OCI-LY7 (cell line): ENCODE measurements around the gene SCRT2. TPM values are rescaled to one million over a fixed set of nuclear protein-coding genes. Genes with fewer than 3 reads are reported as not detected.

ENCODE experiments used
- BruUV-seq: library from RNA; stranded (reverse); fragments of 400-500 nt; replicated peaks from 2 replicates; lab custom pipeline; 2021; lab: Mats Ljungman, UMichigan
- CTCF ChIA-PET: fragments of 300-600 bp; sonication (Branson Sonifier 250); formaldehyde crosslinking; loops from one replicate; lab custom pipeline; 2022; ENCODE audit warnings: antibody characterized with exemption; ENCODE audit not compliant: unreplicated experiment; lab: Charles Lee
- POLR2A ChIA-PET: fragments of 300-600 bp; sonication (Branson Sonifier 250); formaldehyde crosslinking; loops from one replicate; lab custom pipeline; 2022; ENCODE audit warnings: antibody characterized with exemption; lab: Charles Lee
- DNase-seq: peaks from one replicate; pipeline ENCODE4 v3.0.0-alpha.2; 2015; ENCODE audit warnings: low spot score
- H2AFZ ChIP-seq: fragments of 200-600 bp; sonication (generic), shearing (Covaris generic); 2 replicates; pipeline ENCODE4 v1.6.1; 2014; ENCODE audit warnings: mild to moderate bottlenecking, antibody characterized with exemption, low read length, moderate library complexity
- H3K27ac ChIP-seq: fragments of 200-600 bp; sonication (generic); 2 replicates; pipeline ENCODE4 v1.5.1; 2014; ENCODE audit warnings: mixed run types, low read depth, mild to moderate bottlenecking, moderate library complexity, low read length, inconsistent platforms; ENCODE audit not compliant: poor library complexity, severe bottlenecking
- H3K36me3 ChIP-seq: fragments of 200-600 bp; sonication (generic); 2 replicates; pipeline ENCODE4 v1.6.1; 2014; ENCODE audit warnings: mild to moderate bottlenecking, antibody characterized with exemption, low read length, moderate library complexity, mixed read lengths; ENCODE audit not compliant: insufficient read depth
- H3K4me1 ChIP-seq: fragments of 200-600 bp; sonication (generic); 2 replicates; pipeline ENCODE4 v1.5.1; 2014; ENCODE audit warnings: mild to moderate bottlenecking, low read length; ENCODE audit not compliant: insufficient read depth, poor library complexity, severe bottlenecking
- H3K4me2 ChIP-seq: fragments of 200-600 bp; sonication (generic); 2 replicates; pipeline ENCODE4 v1.6.1; 2014; ENCODE audit warnings: mild to moderate bottlenecking, low read length
- H3K4me3 ChIP-seq: fragments of 200-600 bp; sonication (generic); 2 replicates; pipeline ENCODE4 v1.5.1; 2014; ENCODE audit warnings: mild to moderate bottlenecking, low read depth, low read length; ENCODE audit not compliant: poor library complexity, severe bottlenecking
- H3K79me2 ChIP-seq: fragments of 200-600 bp; sonication (generic); 2 replicates; pipeline ENCODE4 v1.6.1; 2016; ENCODE audit warnings: low read depth, mild to moderate bottlenecking, low read length, moderate library complexity, mixed read lengths; ENCODE audit not compliant: insufficient read depth
- H3K9me2 ChIP-seq: fragments of 200-600 bp; sonication (generic); 2 replicates; pipeline ENCODE4 v1.6.1; 2016; ENCODE audit warnings: mild to moderate bottlenecking, low read length, mixed read lengths; ENCODE audit not compliant: insufficient read depth
- H3K9me3 ChIP-seq: fragments of 200-600 bp; sonication (generic); 2 replicates; pipeline ENCODE4 v1.6.1; 2014; ENCODE audit warnings: mild to moderate bottlenecking, mixed run types, low read length, mixed read lengths
- H4K20me1 ChIP-seq: fragments of 200-600 bp; sonication (generic); 2 replicates; pipeline ENCODE4 v1.6.1; 2014; ENCODE audit warnings: mild to moderate bottlenecking, antibody characterized with exemption, low read length, moderate library complexity, mixed read lengths; ENCODE audit not compliant: insufficient read depth
- CTCF ChIP-seq: fragments of 200-600 bp; sonication (generic); conservative IDR thresholded peaks from 2 replicates; pipeline ENCODE4 v1.5.1; 2014; ENCODE audit warnings: mild to moderate bottlenecking, antibody characterized with exemption, low read length, moderate library complexity, mixed read lengths
- EZH2phosphoT487 ChIP-seq: fragments of 200-600 bp; sonication (generic); IDR thresholded peaks from 2 replicates; pipeline ENCODE4 v1.6.1; 2018; ENCODE audit warnings: low read depth, borderline replicate concordance, mild to moderate bottlenecking, mixed run types, antibody characterized with exemption, low read length, moderate library complexity, mixed read lengths
- intact Hi-C: fragments of 100-400 bp; cut with micrococcal nuclease; formaldehyde crosslinking; loops from one replicate; pipeline ENCODE4 v1.10.0; 2022; ENCODE audit not compliant: unreplicated experiment
- total RNA-seq, 2 experiments: library from RNA; depleted of rRNA in 1 of 2; stranded (reverse); fragments of >200 nt in 1 of 2; shearing (Covaris generic) in 1 of 2; gene quantifications; 2 replicates each; pipeline ENCODE4 v1.2.3, GENCODE V29; 2014 to 2022

SCRT2 gene
- total RNA-seq, 2 experiments from 2014 or later: not detected

DNA sequence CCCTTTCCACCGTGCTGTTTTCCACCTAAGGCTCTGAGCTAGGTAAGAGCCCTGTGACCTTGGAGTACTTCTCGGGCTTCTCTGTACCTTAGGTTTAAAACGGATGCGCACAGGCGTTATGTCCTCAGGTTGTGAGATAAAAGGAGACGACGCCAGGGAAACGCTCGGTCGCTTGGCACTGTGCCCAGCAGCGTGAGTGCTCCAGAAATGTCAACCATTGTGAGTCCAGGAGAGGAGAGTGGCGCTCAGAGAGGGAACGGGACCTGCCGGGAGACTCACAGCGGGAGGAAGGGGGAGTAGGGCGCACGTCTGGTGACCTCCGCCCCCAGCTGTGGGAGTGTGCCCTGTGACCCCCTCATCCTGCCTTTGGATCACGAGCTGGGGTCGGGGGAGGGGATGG is 33.8 kb upstream of the SCRT2 start:
- H3K9me3 ChIP-seq: no peaks in the 10 kb centered on the region
- H4K20me1 ChIP-seq: no peaks in the 10 kb centered on the region
- TF ChIP-seq CTCF: no peak
- no peak for DNase-seq
- ChIA-PET CTCF (interaction anchor here (0.6 kb wide), 1 partner anchor 224 kb away, joined by 3 read pairs; no protein-coding TSS in a partner anchor), POLR2A (no interaction called here)
- intact Hi-C loops: no loop called here
- H3K4me2 ChIP-seq: no peak overlapping the region
- no peaks in the 10 kb centered on the region for H3K36me3 ChIP-seq
- H2AFZ ChIP-seq: no peak overlapping the region
- H3K27ac ChIP-seq: no peak overlapping the region
- H3K9me2 ChIP-seq: no peaks in the 10 kb centered on the region
- H3K4me1 ChIP-seq: no peaks in the 10 kb centered on the region
- BruUV-seq: no TSS peak
- H3K79me2 ChIP-seq: no peaks in the 10 kb centered on the region
- no peak overlapping the region for H3K4me3 ChIP-seq

- DNase-seq: no peak
- no peaks in the 10 kb centered on the region for H3K79me2 ChIP-seq
- no TSS peak for BruUV-seq
- H3K4me3 ChIP-seq: no peak overlapping the region
- H4K20me1 ChIP-seq: no peaks in the 10 kb centered on the region
- POLR2A ChIA-PET: no interaction called here
- TF ChIP-seq EZH2phosphoT487 (no peak), CTCF (no peak)
- intact Hi-C loops: no loop called here
- no peaks in the 10 kb centered on the region for H3K9me3 ChIP-seq
- H3K27ac ChIP-seq: no peak overlapping the region
- no peaks in the 10 kb centered on the region for H3K36me3 ChIP-seq
- no peaks in the 10 kb centered on the region for H3K9me2 ChIP-seq
- no peak overlapping the region for H3K4me2 ChIP-seq
- no peaks in the 10 kb centered on the region for H3K4me1 ChIP-seq
- CTCF ChIA-PET: no interaction called here
- no peak overlapping the region for H2AFZ ChIP-seq
These were observed 33.4 kb upstream of the SCRT2 start for GRCh38 chr20:708956-709355.

GRCh38 chr20:707451-708110 is 32.0 kb upstream of the SCRT2 start:
- Histone ChIP-seq H3K36me3 (no peaks in the 10 kb centered on the region), H3K79me2 (no peaks in the 10 kb centered on the region), H3K9me3 (no peaks in the 10 kb centered on the region), H3K27ac (no peak overlapping the region), H3K4me1 (no peaks in the 10 kb centered on the region), H3K9me2 (no peaks in the 10 kb centered on the region), H3K4me2 (no peak overlapping the region), H3K4me3 (no peak overlapping the region), H4K20me1 (no peaks in the 10 kb centered on the region), H2AFZ (no peak overlapping the region)
- no TSS peak for BruUV-seq
- no peak for TF ChIP-seq EZH2phosphoT487
- TF ChIP-seq CTCF: no peak
- ChIA-PET POLR2A (interaction anchor here (0.6 to 1.0 kb wide), 2 partner anchors 13 to 263 kb away, joined by 3 to 5 read pairs; no protein-coding TSS in a partner anchor), CTCF (no interaction called here)
- intact Hi-C loops: no loop called here
- no peak for DNase-seq
